DOHH2 (cell line): ENCODE results near the gene NCBP3.

Source experiments
- EZH2phosphoT487 ChIP-seq: fragments of 200-600 bp; sonication (generic); IDR thresholded peaks from 2 replicates; pipeline ENCODE4 v1.6.1; 2017; ENCODE audit warnings: borderline replicate concordance, mild to moderate bottlenecking, antibody characterized with exemption, low read length, moderate library complexity, mixed read lengths
- TF ChIP-seq, protein P1 (sequence below): fragments of 200-600 bp; sonication (generic); IDR thresholded peaks from one replicate; pipeline ENCODE4 v1.5.1; 2014; ENCODE audit warnings: antibody characterized with exemption, mild to moderate bottlenecking, low read depth, low read length; ENCODE audit not compliant: poor library complexity, severe bottlenecking

DNA sequence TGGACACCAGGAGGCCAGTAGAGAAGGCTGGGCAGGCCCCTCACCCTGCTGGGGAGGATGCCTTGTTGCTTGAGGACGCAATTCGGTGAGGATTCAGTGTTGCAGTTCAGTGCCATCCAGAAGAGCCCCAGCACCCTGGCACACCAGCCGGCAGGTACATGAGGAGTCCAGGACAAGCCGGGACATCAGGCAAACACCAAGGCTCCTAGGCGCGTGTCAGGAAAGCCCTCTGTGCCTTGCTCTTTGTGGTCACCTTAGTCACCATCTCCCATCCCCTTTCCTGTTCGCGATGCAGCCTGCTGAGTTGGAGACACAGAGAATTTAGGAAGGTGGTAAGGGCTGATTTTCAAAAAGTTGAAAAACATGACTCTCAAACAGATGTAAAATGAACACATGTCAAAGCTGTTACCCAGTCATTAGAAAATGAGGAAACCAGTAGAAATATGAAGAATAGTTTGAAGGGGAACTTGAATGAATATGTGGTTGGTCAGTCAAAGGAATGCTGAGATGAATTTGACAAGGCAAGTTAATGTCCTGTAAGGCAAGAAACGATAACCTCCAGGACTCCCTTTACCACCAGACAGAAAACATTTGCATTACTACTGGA lies 2.3 kb upstream of the NCBP3 start:
- TF ChIP-seq, protein P1, sequence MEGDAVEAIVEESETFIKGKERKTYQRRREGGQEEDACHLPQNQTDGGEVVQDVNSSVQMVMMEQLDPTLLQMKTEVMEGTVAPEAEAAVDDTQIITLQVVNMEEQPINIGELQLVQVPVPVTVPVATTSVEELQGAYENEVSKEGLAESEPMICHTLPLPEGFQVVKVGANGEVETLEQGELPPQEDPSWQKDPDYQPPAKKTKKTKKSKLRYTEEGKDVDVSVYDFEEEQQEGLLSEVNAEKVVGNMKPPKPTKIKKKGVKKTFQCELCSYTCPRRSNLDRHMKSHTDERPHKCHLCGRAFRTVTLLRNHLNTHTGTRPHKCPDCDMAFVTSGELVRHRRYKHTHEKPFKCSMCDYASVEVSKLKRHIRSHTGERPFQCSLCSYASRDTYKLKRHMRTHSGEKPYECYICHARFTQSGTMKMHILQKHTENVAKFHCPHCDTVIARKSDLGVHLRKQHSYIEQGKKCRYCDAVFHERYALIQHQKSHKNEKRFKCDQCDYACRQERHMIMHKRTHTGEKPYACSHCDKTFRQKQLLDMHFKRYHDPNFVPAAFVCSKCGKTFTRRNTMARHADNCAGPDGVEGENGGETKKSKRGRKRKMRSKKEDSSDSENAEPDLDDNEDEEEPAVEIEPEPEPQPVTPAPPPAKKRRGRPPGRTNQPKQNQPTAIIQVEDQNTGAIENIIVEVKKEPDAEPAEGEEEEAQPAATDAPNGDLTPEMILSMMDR, result no peak
- TF ChIP-seq EZH2phosphoT487, result no peak
